D721Med (cell line): Measurements from ENCODE around the gene CYSLTR2.

ENCODE experiments used
- DNase-seq: peaks from one replicate; pipeline ENCODE4 v3.0.0; 2011; ENCODE audit warnings: low spot score; ENCODE audit not compliant: insufficient read length
- FAIRE-seq: peaks from 2 replicates; lab custom pipeline; 2011; peaks lifted over from hg19 to GRCh38; lab: Jason Lieb, UNC
- TF ChIP-seq, protein P1 (sequence below): IDR thresholded peaks from 2 replicates; pipeline ENCODE4 v1.5.1; 2012; ENCODE audit warnings: mild to moderate bottlenecking, control low read depth; ENCODE audit not compliant: insufficient read depth; ENCODE audit errors: missing control alignments

The CYSLTR2 gene

GRCh38 chr13:48643159-48643558 lies 10.6 kb upstream of the CYSLTR2 start:
- no peak for DNase-seq
- TF ChIP-seq, protein P1, sequence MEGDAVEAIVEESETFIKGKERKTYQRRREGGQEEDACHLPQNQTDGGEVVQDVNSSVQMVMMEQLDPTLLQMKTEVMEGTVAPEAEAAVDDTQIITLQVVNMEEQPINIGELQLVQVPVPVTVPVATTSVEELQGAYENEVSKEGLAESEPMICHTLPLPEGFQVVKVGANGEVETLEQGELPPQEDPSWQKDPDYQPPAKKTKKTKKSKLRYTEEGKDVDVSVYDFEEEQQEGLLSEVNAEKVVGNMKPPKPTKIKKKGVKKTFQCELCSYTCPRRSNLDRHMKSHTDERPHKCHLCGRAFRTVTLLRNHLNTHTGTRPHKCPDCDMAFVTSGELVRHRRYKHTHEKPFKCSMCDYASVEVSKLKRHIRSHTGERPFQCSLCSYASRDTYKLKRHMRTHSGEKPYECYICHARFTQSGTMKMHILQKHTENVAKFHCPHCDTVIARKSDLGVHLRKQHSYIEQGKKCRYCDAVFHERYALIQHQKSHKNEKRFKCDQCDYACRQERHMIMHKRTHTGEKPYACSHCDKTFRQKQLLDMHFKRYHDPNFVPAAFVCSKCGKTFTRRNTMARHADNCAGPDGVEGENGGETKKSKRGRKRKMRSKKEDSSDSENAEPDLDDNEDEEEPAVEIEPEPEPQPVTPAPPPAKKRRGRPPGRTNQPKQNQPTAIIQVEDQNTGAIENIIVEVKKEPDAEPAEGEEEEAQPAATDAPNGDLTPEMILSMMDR, result peak; percentile 23
- FAIRE-seq, result no peak

DNA sequence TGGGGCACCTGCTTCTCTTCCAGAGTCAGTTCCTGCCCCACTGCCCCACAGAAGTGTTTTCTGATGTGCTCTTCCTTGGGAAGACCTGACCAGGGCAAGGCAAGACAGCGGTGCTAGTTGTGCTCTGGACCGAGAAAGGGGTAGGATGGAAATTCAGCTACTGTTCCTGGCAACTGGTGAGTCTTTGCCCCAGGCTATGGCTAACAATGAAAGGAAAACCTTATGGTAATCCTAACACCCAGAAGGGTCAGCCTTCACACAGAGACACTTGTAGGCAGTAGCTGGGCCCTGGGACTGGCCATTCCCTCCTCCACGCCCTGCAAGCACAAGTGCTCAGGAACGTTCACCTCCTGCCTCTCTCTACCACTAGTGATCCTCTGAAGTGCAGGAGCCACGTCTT lies 9.6 kb upstream of the CYSLTR2 start:
- TF ChIP-seq, protein P1, result no peak
- FAIRE-seq, result no peak

GRCh38 chr13:48644951-48645350 lies 8.8 kb upstream of the CYSLTR2 start:
- no peak for DNase-seq
- FAIRE-seq, result no peak
- TF ChIP-seq, protein P1, result no peak

More for the DNA sequence above, 9.6 kb upstream of the CYSLTR2 start:
- no peak for DNase-seq

DNA sequence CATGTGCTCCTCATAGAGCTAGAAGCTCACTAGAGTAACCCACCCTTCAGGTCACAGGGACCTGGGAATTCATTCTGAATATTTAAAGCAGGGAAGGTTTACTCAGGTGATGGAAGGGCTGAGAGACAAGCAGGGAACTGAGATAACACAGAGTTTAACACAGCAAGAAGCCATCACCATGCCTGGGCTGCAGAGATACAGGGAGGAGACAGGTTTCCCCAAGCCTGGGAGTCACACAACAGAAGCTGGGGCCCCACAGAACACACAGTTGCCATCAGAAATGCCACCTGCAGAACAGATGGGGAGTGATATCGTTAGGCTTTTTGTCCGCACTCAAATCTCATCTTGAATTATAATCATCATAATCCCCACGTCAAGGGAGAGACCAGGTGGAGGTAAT lies 7.9 kb upstream of the CYSLTR2 start:
- FAIRE-seq, result no peak
- TF ChIP-seq, protein P1, result no peak

DNA sequence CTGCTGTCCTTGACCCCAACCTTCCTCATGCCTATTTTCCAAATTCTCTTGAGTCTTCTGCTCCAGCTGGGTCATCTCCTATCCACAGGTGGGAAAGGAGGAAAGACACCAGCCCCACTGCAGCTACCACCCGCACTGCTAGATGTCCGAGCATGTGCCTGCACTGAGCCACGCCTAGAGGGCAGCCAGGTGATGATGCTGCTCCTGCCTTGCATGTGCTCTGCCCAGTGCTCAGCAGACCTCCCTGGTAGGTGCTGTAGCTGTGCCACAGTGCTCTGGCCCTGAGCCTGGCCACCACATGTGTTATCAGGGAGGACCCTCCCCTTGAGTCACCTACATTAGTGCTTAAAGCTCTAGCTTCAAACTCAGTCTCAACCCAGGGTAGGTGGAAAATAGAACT lies 6.9 kb upstream of the CYSLTR2 start:
- no peak for FAIRE-seq
- no peak for DNase-seq
- TF ChIP-seq, protein P1, result no peak

More for the DNA sequence above, 7.9 kb upstream of the CYSLTR2 start:
- no peak for DNase-seq

DNA sequence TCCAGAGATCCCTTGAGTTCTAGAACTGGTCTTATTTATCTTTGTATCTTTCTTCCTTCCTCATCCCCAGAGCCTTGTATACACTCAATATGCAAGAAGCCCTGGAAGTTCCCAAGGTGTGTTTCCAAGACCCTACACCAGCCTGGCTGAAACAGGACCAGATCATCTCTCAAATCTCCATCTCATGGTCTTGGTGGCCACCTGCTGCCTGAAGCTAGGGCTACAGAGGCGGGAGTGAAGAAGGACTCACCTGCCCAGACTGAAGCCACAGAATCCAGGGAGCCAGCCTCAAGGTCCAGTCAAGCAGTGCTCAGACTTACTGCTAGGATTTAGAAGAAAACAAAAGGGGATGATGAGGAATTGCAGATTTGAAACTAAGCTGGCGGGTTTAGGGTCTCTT lies 6.1 kb upstream of the CYSLTR2 start:
- FAIRE-seq (no peak), DNase-seq (no peak)

GRCh38 chr13:48648446-48648845 lies 5.3 kb upstream of the CYSLTR2 start:
- TF ChIP-seq, protein P1, result no peak
- FAIRE-seq (no peak), DNase-seq (no peak)

More for the DNA sequence above, 6.1 kb upstream of the CYSLTR2 start:
- TF ChIP-seq, protein P1, result no peak
